ENCODE results near the gene IFI27.

GRCh38 chr14:94161058-94161457, 50.5 kb downstream of the IFI27 start:
- TF ChIP-seq CTCF (IDR thresholded peaks at IDR 0.05) (no peak), POLR2A (IDR thresholded peaks at IDR 0.05; ENCODE audit: low read depth) (no peak), EP300 (IDR thresholded peaks at IDR 0.05) (no peak), POLR2AphosphoS5 (IDR thresholded peaks at IDR 0.05) (no peak)
